NK-92 (cell line): ENCODE results near the gene KCNJ15.

Experiments used
- DNase-seq: peaks from one replicate; lab custom pipeline; 2025; ENCODE audit not compliant: unreplicated experiment; lab: John Stamatoyannopoulos, UW

KCNJ15 gene

DNA sequence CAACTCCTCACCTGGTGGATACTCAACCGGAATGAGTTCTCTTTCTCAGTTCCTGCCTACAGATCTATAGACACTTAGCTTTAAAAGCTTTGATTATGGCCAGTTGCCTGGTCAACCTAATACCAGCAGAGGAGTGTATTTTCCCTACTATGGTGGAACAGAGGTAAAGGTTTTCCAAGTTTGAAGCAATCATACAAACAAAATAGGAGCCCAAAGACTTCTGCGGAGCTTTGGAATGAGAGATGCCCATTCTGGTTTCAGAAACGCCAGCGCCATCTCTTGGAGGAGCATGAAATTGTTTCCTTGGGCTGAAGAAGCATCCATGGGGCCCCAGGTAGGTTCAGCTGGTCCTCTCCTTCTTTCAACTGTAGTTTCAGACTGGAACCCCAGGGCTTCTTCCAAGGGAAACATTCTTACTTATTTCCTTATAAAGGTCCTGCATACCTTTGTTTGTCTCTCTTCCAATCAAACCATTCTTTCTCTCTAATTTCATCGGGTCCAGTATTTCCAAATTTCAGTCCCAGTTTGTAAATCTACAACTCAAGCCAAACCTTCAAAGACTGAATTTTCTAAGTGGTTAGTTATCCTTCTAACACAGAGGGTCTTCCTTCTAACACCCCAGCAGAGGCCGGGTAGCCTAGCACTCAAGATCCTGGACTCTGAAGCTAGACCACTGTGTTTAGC lies 95.9 kb downstream of the KCNJ15 start:
- DNase-seq = no peak

DNA sequence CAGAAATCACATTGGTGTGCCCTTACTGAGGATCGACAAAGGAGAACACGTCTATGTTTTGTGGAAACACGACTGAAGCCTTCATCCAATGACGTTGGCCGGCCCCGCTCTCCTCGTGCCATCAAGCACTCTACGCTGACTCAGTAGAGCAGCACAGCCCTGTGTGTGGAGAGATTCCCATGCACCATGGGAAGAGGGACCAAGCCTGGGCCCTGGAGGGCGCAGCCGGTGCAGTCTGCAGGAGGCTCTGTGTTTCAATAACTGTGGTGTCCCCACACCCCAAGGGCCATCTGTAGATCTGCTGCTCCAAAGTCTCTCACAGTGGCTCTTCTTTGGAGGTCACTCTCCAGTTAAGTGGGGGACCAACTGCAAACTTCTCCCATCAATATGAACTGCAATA lies 97.4 kb downstream of the KCNJ15 start:
- no peak for DNase-seq

DNA sequence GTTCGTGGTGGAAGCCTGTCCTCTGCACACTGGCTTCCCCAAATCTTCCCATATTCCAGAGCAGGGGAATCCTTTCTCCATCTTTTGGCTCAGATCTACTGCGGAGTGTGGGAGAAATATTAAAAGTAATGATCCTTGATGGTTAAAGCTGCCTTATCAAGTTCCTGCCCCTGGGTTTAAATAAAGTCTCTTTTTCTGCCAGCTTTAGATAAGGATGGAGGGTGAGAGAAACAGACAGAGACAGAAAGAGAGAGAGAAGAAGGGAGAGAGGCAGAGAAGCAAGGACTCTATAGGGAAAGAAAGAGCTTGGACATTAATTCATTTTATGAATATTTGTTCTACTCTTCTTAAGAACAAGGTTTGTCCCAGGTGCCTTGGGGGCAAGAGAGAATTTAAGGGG lies 98.0 kb downstream of the KCNJ15 start:
- DNase-seq = no peak

DNA sequence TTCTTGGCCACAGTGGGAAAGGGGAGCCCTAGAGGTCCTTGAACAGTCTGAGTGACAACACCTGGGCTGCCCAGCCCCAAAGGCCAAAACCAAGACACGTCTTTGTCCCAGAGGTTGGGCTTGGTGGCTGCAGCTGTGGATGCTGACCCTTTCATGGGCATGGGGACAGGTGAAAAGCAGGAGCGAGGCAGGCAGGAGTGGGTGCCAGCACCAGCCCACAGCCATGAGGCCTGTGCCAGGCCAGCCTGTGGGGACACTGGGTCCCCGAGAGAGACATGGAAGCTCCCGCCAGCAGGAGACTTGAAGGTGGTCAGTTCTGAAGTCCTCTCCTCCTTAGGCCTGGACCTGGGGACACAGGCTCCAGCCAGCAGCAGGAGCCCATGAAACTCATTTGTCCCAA lies 98.6 kb downstream of the KCNJ15 start:
- no peak for DNase-seq

DNA sequence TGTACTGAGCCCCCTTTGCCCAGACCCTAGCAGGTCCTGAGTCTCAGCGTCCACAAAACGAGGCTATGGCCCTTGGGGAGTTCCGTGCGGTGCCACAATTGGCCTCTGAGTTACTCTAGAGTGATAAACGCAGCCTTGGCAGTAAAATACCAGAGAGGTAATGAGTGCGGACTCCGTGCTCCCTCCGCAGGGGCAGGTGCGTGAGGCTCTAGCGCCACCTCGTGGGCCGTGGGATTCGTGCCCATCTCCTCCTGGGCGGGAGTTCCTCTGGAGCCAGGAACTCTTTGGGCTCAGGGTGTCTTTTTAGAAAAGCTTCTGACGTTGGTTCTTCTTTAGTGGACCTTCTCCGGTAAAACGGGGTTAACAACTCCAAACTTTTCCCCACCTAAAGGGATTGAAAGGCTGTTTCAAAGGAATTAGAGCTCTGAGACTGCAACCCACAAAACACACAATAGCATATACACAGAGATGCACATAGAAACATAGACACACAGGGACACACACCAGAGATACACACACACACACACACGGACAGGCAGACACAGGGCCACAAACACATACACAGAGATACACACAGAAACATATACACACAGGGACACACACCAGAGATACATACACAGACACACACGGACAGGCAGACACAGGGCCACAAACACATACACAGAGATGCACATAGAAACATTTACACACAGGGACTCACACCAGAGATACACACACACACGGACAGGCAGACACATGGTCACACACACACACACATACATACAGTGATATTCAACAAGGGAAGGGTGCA lies 99.4 kb downstream of the KCNJ15 start:
- no peak for DNase-seq
